C1 segment of cervical spinal cord (tissue), 14 donors: ENCODE results near the gene KRTAP5-11.
"Not testable (repeated sequence)": the region's sequence is repeated elsewhere in the genome, so short reads cannot be mapped to it uniquely, and the experiment has no call there.

Experiments used
- DNase-seq, 14 donors: peaks; one replicate each; lab custom pipeline; 2025; lab: John Stamatoyannopoulos, UW

The KRTAP5-11 gene

DNA sequence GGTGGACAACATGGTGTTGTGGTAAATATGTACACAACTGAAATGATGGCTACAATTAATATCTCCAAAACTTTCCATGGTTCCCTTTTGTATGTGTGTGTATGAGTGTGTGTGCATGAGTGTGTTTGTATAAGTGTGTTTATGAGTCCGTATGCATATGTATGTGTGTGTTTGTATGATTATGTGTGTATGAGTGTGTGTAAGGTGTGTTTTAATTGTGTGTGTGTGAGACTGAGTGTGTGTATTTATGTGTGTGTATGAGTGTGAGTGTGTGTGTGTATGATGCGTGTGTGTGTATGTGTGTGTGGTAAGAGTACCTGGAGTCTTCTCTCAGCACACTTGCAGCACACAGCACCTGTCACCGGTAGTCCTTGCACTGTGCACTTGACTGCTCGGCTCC is 26.7 kb downstream of the KRTAP5-11 start:
- DNase-seq, result no peak

DNA sequence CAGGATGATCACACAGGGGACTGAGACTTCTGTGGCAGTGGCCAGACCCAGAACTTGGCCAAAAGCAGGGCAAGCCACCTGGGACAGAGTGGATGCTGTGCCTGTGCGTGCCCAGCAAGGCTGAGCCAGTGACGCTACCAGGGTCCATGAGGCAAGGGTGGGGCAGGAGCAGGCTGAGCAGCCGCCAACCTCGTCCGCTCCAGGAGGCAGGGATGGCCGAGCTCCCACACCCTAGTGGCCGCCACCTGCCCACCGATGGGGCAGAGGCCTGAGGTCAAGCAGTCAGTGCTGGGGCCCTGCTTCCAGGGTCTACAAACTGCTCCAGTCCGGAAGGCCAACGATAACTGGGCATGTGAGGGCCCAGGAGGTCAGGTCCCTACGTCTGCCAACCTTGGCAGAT is 27.2 kb downstream of the KRTAP5-11 start:
- DNase-seq, result no peak

- DNase-seq, result no peak
Observed at GRCh38 chr11:71554996-71555395, 27.7 kb downstream of the KRTAP5-11 start.

- no peak for DNase-seq
Observed at GRCh38 chr11:71551711-71552110, 31.0 kb downstream of the KRTAP5-11 start.

DNA sequence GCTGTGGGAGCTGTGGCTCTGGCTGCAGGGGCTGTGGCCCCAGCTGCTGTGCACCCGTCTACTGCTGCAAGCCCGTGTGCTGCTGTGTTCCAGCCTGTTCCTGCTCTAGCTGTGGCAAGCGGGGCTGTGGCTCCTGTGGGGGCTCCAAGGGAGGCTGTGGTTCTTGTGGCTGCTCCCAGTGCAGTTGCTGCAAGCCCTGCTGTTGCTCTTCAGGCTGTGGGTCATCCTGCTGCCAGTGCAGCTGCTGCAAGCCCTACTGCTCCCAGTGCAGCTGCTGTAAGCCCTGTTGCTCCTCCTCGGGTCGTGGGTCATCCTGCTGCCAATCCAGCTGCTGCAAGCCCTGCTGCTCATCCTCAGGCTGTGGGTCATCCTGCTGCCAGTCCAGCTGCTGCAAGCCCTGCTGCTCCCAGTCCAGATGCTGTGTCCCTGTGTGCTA is 33.9 kb downstream of the KRTAP5-11 start:
- no peak for DNase-seq

GRCh38 chr11:71548120-71548519 is 34.6 kb downstream of the KRTAP5-11 start, which contains the start of gene KRTAP5-9:
Gene KRTAP5-9 (plus strand): TSS chr11:71548420. CDS start chr11:71548658, 238 bp downstream.
- DNase-seq, result no peak

DNA sequence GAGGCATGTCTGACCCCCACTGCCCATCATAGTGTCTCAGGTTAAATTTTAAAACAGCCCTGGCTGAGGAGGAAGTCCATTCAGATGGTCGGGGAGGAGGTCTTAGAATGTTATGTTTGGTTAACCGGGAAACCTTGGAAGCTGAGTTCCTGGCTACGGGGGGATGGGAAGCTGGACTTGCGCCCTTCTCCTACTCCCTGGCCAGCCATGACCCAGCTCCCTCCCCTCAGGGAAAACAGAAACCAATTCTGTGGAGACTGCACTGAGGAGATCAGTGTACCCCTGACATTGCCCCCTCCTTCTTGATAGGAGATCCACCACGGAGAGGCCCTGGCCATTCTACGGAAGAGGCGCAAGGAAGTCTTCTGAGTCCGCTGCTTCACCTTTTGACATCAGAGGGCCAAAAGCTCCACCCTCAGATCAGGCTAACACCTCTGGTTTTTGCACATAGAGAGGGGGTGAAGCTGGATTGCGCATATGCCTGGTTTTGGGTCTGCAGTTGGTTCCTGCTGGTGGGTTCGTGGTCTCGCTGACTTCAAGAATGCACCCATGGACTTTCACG is 37.2 kb downstream of the KRTAP5-11 start:
- no peak for DNase-seq

GRCh38 chr11:71544525-71545214 is 38.0 kb downstream of the KRTAP5-11 start:
- DNase-seq, result no peak

GRCh38 chr11:71543866-71544265 is 38.8 kb downstream of the KRTAP5-11 start:
- no peak for DNase-seq

- no peak for DNase-seq
Observed at GRCh38 chr11:71542879-71543777, 39.5 kb downstream of the KRTAP5-11 start.

DNA sequence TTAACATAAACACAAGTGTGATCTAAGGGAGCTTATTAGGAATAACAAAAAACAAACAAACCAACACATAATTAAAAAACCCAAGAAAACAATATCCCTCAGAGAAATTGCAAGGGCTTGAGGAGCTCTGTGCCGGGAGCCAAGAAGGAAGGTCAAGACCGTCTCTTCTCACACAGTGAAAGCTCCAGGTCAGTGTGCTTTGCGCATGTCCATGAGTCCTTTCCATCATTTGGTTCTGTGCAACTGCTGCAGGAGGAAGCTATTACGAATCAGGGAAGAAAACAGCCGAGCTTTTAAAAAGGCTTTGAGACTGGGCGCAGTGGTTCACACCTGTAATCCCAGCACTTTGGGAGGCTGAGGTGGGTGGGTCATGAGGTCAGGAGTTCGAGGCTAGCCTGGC is 40.3 kb downstream of the KRTAP5-11 start:
- no peak for DNase-seq

GRCh38 chr11:71540521-71541304 is 42.0 kb downstream of the KRTAP5-11 start:
- DNase-seq, result not testable (repeated sequence)

GRCh38 chr11:71539971-71540370 is 42.7 kb downstream of the KRTAP5-11 start:
- not testable (repeated sequence) for DNase-seq

DNA sequence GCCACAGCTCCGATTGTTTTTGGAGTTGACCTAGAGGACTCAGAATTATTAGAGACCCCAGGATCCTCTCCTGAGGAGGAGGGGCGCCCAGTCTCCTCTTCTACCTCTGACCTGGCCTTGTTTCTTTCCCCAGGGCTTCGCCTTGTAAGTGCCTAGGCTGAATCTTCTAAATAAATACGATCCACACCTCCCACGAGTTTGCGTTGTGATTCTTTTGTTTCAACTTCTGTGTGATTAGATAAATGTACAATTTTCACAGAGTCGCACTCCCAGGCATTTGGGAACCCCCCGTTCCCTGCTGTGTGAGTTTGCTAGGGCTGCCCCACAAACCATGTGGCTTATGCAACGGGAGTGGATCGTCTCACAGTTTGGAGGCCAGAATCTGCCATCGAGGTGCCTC is 43.7 kb downstream of the KRTAP5-11 start:
- no peak for DNase-seq

DNA sequence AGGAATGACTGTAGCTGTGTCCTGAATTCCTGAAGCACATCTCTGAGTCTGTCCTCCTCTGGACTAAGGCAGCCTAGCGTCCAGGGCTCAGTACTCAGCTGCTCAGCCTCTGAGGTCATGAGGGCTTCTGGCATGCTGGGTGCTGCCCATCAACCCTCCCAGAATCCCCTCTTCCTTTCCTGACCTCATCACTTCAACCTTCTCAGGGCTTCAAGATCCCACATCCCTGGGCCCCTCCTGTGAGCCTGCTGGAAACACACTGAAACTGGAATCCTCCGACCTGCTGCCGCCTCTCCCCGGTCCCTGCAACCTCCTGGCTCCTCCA is 44.0 kb downstream of the KRTAP5-11 start:
- DNase-seq, result no peak

- DNase-seq, result not testable (repeated sequence)
Observed at GRCh38 chr11:71537977-71538665, 44.6 kb downstream of the KRTAP5-11 start, which contains the start of gene KRTAP5-8. Gene KRTAP5-8 (plus strand): TSS chr11:71538025. CDS start chr11:71538056, 31 bp downstream.

- DNase-seq, result no peak
Observed at GRCh38 chr11:71537537-71537936, 45.1 kb downstream of the KRTAP5-11 start.

- no peak for DNase-seq
Observed at GRCh38 chr11:71535825-71536224, 46.9 kb downstream of the KRTAP5-11 start.

- DNase-seq, result not testable (repeated sequence)
Observed at GRCh38 chr11:71534711-71535608, 47.7 kb downstream of the KRTAP5-11 start.
